H1 (cell line): ENCODE results near the gene SLC44A1. TPM values are rescaled to one million over a fixed set of nuclear protein-coding genes. Genes with fewer than 3 reads are reported as not detected.

Experiments used
- MAX ChIP-seq: IDR thresholded peaks from 2 replicates; pipeline ENCODE4 v1.6.1; 2012; ENCODE audit warnings: inconsistent platforms
- POLR2A ChIP-seq, 2 experiments: IDR thresholded peaks; 1 replicate in 1 of 2; 2 replicates in 1 of 2; pipeline ENCODE4 v1.6.1; 2011; ENCODE audit warnings: low read depth in 2 of 2, low read length in 2 of 2, mild to moderate bottlenecking in 2 of 2; ENCODE audit errors: control extremely low read depth in 1 of 2
- RAD21 ChIP-seq, 2 experiments: IDR thresholded peaks in 1 of 2; conservative IDR thresholded peaks in 1 of 2; 2 replicates each; pipeline ENCODE4 v1.6.1; 2011; ENCODE audit warnings: low read depth in 2 of 2, low read length in 2 of 2, improper control_type of control experiment in 1 of 2, inconsistent platforms in 1 of 2, mild to moderate bottlenecking in 1 of 2, moderate library complexity in 1 of 2
- polyA plus RNA-seq, 7 experiments: library from polyadenylated mRNA; depleted of rRNA in 3 of 7; stranded (reverse) in 5 of 7; unstranded in 2 of 7; fragments of >200 nt in 5 of 7; fragments of 200-250 nt in 2 of 7; gene quantifications; 1 replicate in 5 of 7; 2 replicates in 1 of 7; 4 replicates in 1 of 7; pipeline versions ENCODE4 v1.2.1 to v1.2.3, GENCODE V29; 2011 to 2013; ENCODE audit warnings: missing spikeins in 2 of 7, mixed read lengths in 2 of 7
- total RNA-seq: library from RNA; stranded (reverse); fragmentation: NEBNext Ultra II Directional; extraction: Animal tissue kit (Norgen Biotek cat#: 25700); gene quantifications from 2 replicates; pipeline ENCODE4 v1.2.1, GENCODE V29; 2021

SLC44A1 gene
- total and polyA plus RNA-seq, 2 of the 8 experiments (the other 6 are each of a cell fraction or from before 2014, with no cell fraction given) = 30.5 to 71.2 TPM

- peak; percentile 44 to 57 for TF ChIP-seq RAD21 (IDR thresholded peaks at IDR 0.05 in 1 of 2, conservative IDR thresholded peaks at IDR 0.05 in 1 of 2; ENCODE audit: low read depth in 2 of 2, low read length in 2 of 2)
- no peak for TF ChIP-seq POLR2A (IDR thresholded peaks at IDR 0.05; ENCODE audit: control extremely low read depth in 1 of 2, low read depth in 2 of 2, low read length in 2 of 2)
- no peak for TF ChIP-seq MAX
- TF ChIP-seq, all 59 proteins: peak for 2
These were observed 230.9 kb downstream of the SLC44A1 start (continued) for GRCh38 chr9:105475302-105475701.
